ENCODE data around the gene PRKG1. TPM values are rescaled to one million over a fixed set of nuclear protein-coding genes. Genes with fewer than 3 reads are reported as not detected.

Gene PRKG1
- total and polyA plus RNA-seq, 4 donors: 0.46 to 5.1 (median 1.5) TPM

DNA sequence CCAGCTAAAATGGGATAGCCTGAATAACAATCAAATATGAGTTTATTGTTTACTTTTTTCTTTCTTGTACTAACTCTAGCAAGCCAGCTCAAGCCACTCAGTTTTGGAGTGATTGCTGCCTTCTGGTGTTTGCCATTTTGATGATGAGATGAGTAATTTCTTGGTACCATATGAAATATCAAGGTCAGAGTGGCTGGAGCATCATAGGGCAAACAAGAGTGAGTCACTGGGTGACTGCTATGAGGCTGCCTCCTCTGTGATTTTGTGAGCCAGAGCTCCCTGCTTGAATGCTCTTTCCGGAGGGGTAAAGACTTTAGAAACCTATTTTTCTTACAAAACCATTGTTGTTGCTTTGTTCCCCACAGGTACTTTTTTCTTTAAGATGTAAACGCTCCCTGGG lies 295.6 kb downstream of the PRKG1 start:
- H3K9ac ChIP-seq (ENCODE audit: low read depth in 1 of 2, low read length in 2 of 2): no peak overlapping the region
- TF ChIP-seq NR2F2 (IDR thresholded peaks at IDR 0.05): no peak
- TF ChIP-seq, protein P1, sequence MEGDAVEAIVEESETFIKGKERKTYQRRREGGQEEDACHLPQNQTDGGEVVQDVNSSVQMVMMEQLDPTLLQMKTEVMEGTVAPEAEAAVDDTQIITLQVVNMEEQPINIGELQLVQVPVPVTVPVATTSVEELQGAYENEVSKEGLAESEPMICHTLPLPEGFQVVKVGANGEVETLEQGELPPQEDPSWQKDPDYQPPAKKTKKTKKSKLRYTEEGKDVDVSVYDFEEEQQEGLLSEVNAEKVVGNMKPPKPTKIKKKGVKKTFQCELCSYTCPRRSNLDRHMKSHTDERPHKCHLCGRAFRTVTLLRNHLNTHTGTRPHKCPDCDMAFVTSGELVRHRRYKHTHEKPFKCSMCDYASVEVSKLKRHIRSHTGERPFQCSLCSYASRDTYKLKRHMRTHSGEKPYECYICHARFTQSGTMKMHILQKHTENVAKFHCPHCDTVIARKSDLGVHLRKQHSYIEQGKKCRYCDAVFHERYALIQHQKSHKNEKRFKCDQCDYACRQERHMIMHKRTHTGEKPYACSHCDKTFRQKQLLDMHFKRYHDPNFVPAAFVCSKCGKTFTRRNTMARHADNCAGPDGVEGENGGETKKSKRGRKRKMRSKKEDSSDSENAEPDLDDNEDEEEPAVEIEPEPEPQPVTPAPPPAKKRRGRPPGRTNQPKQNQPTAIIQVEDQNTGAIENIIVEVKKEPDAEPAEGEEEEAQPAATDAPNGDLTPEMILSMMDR (IDR thresholded peaks at IDR 0.05; ENCODE audit: low read depth, low read length, missing input control): no peak
- TF ChIP-seq, protein P2, sequence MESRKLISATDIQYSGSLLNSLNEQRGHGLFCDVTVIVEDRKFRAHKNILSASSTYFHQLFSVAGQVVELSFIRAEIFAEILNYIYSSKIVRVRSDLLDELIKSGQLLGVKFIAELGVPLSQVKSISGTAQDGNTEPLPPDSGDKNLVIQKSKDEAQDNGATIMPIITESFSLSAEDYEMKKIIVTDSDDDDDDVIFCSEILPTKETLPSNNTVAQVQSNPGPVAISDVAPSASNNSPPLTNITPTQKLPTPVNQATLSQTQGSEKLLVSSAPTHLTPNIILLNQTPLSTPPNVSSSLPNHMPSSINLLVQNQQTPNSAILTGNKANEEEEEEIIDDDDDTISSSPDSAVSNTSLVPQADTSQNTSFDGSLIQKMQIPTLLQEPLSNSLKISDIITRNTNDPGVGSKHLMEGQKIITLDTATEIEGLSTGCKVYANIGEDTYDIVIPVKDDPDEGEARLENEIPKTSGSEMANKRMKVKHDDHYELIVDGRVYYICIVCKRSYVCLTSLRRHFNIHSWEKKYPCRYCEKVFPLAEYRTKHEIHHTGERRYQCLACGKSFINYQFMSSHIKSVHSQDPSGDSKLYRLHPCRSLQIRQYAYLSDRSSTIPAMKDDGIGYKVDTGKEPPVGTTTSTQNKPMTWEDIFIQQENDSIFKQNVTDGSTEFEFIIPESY (IDR thresholded peaks at IDR 0.05): no peak
- TF ChIP-seq EGR1 (IDR thresholded peaks at IDR 0.05; ENCODE audit: low read depth in 2 of 2): no peak
- no peak for TF ChIP-seq FOXA1 (IDR thresholded peaks at IDR 0.05)
- no peak for TF ChIP-seq RAD21 (IDR thresholded peaks at IDR 0.05)
- no peak for TF ChIP-seq YY1 (IDR thresholded peaks at IDR 0.05)
- TF ChIP-seq HNF4A (conservative IDR thresholded peaks at IDR 0.05): no peak
- TF ChIP-seq TAF1 (conservative IDR thresholded peaks at IDR 0.05): no peak
- TF ChIP-seq, protein P3, sequence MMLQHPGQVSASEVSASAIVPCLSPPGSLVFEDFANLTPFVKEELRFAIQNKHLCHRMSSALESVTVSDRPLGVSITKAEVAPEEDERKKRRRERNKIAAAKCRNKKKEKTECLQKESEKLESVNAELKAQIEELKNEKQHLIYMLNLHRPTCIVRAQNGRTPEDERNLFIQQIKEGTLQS (IDR thresholded peaks at IDR 0.05): no peak
- no peak for TF ChIP-seq SP1 (IDR thresholded peaks at IDR 0.05)
- no peak for TF ChIP-seq JUND (IDR thresholded peaks at IDR 0.05)
- TF ChIP-seq FOXA2 (IDR thresholded peaks at IDR 0.05): no peak
- no peak for TF ChIP-seq GABPA (IDR thresholded peaks at IDR 0.05 in 1 of 2, conservative IDR thresholded peaks at IDR 0.05 in 1 of 2)
- TF ChIP-seq, protein P4, sequence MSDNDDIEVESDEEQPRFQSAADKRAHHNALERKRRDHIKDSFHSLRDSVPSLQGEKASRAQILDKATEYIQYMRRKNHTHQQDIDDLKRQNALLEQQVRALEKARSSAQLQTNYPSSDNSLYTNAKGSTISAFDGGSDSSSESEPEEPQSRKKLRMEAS (IDR thresholded peaks at IDR 0.05): no peak
- no peaks in the 10 kb centered on the region for H3K9me3 ChIP-seq (ENCODE audit: control insufficient read depth in 4 of 4, low read length in 3 of 4)
- WGBS: 70% methylated on average over 2 of the region's 2 CpGs
- DNase-seq (ENCODE audit: low spot score): no peak
- H3K4me1 ChIP-seq (ENCODE audit: control insufficient read depth in 4 of 4, insufficient read depth in 4 of 4, low read length in 3 of 4): no peaks in the 10 kb centered on the region
- H3K36me3 ChIP-seq (ENCODE audit: control insufficient read depth in 4 of 4, insufficient read depth in 3 of 4, low read depth in 1 of 4, low read length in 3 of 4): no peaks in the 10 kb centered on the region
- peaks cover 0 to 4% (median 0%) of the 10 kb centered on the region in 4 donors for H3K27me3 ChIP-seq (ENCODE audit: control insufficient read depth in 4 of 4, insufficient read depth in 4 of 4, low read length in 3 of 4)
- no peak overlapping the region for H3K27ac ChIP-seq (ENCODE audit: low read depth in 1 of 2, low read length in 2 of 2)
- no peak overlapping the region for H3K4me3 ChIP-seq (ENCODE audit: low read depth in 1 of 3, low read length in 3 of 3)

DNA sequence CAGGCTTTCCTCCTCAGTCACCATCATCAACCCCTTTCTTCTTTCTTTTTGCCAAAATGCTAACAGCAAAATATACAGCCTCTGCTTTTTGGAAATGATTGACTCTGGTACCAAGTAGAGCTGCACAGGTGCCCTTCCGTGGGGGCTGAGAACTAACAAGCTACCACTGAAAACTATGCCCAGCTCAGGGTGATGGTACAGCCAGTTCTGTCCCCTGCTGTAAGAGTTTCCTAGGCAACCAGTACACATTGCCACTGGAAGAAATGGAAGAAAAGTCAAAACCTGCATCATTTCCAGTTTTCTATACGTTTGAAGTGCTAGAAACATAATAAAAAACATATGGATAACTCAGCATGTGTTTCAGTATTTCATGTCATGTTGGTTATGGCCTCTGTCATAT lies 297.5 kb downstream of the PRKG1 start:
- H3K9me3 ChIP-seq (ENCODE audit: control insufficient read depth in 4 of 4, low read length in 3 of 4): no peaks in the 10 kb centered on the region
- TF ChIP-seq FOXA2 (IDR thresholded peaks at IDR 0.05) (no peak), HNF4A (conservative IDR thresholded peaks at IDR 0.05) (no peak), SP1 (IDR thresholded peaks at IDR 0.05) (no peak)
- TF ChIP-seq, protein P3 (IDR thresholded peaks at IDR 0.05): no peak
- no peaks in the 10 kb centered on the region for H3K36me3 ChIP-seq (ENCODE audit: control insufficient read depth in 4 of 4, insufficient read depth in 3 of 4, low read depth in 1 of 4, low read length in 3 of 4)
- no peak overlapping the region for H3K27ac ChIP-seq (ENCODE audit: low read depth in 1 of 2, low read length in 2 of 2)
- 45% methylated on average over 2 of the region's 2 CpGs for WGBS
- DNase-seq (ENCODE audit: low spot score): no peak
- no peak overlapping the region for H3K9ac ChIP-seq (ENCODE audit: low read depth in 1 of 2, low read length in 2 of 2)
- no peaks in the 10 kb centered on the region for H3K4me1 ChIP-seq (ENCODE audit: control insufficient read depth in 4 of 4, insufficient read depth in 4 of 4, low read length in 3 of 4)
- H3K27me3 ChIP-seq (ENCODE audit: control insufficient read depth in 4 of 4, insufficient read depth in 4 of 4, low read length in 3 of 4): peaks cover 0 to 4% (median 0%) of the 10 kb centered on the region in 4 donors
- H3K4me3 ChIP-seq (ENCODE audit: low read depth in 1 of 3, low read length in 3 of 3): no peak overlapping the region
